Ishikawa (cell line): ENCODE measurements around the gene SREK1IP1.

Experiments
- CEBPB ChIP-seq: IDR thresholded peaks from 2 replicates; pipeline ENCODE4 v1.6.1; 2012
- CREB1 ChIP-seq: IDR thresholded peaks from 2 replicates; pipeline ENCODE4 v1.6.1; 2012; ENCODE audit warnings: low read depth
- EGR1 ChIP-seq: IDR thresholded peaks from 2 replicates; pipeline ENCODE4 v1.6.1; 2012
- EP300 ChIP-seq: IDR thresholded peaks from 2 replicates; pipeline ENCODE4 v1.6.1; 2012; ENCODE audit warnings: borderline replicate concordance
- FOXM1 ChIP-seq: IDR thresholded peaks from 2 replicates; pipeline ENCODE4 v1.6.1; 2012; ENCODE audit warnings: low read depth, borderline replicate concordance
- MAX ChIP-seq: IDR thresholded peaks from 2 replicates; pipeline ENCODE4 v1.6.1; 2012
- NFIC ChIP-seq: IDR thresholded peaks from 2 replicates; pipeline ENCODE4 v1.6.1; 2012
- RAD21 ChIP-seq: IDR thresholded peaks from 2 replicates; pipeline ENCODE4 v1.6.1; 2012; ENCODE audit warnings: low read depth
- REST ChIP-seq: IDR thresholded peaks from 2 replicates; pipeline ENCODE4 v1.6.1; 2012; ENCODE audit warnings: low read depth, mild to moderate bottlenecking
- TAF1 ChIP-seq: IDR thresholded peaks from 2 replicates; pipeline ENCODE4 v1.6.1; 2012; ENCODE audit warnings: low read depth, mild to moderate bottlenecking
- TCF12 ChIP-seq: IDR thresholded peaks from 2 replicates; pipeline ENCODE4 v1.6.1; 2012; ENCODE audit warnings: low read depth
- TEAD4 ChIP-seq: IDR thresholded peaks from 2 replicates; pipeline ENCODE4 v1.6.1; 2012
- YY1 ChIP-seq: IDR thresholded peaks from 2 replicates; pipeline ENCODE4 v1.6.1; 2012; ENCODE audit warnings: low read depth
- ZBTB7A ChIP-seq: IDR thresholded peaks from 2 replicates; pipeline ENCODE4 v1.6.1; 2012; ENCODE audit warnings: low read depth
- TF ChIP-seq, protein P1 (sequence below): IDR thresholded peaks from 2 replicates; pipeline ENCODE4 v1.6.1; 2012

The SREK1IP1 gene

GRCh38 chr5:64758901-64759300, 9.6 kb downstream of the SREK1IP1 start:
- no peak for TF ChIP-seq TEAD4
- no peak for TF ChIP-seq ZBTB7A
- TF ChIP-seq TAF1: no peak
- TF ChIP-seq FOXM1: no peak
- TF ChIP-seq MAX: no peak
- no peak for TF ChIP-seq CEBPB
- TF ChIP-seq NFIC: no peak
- no peak for TF ChIP-seq EGR1
- TF ChIP-seq, protein P1, sequence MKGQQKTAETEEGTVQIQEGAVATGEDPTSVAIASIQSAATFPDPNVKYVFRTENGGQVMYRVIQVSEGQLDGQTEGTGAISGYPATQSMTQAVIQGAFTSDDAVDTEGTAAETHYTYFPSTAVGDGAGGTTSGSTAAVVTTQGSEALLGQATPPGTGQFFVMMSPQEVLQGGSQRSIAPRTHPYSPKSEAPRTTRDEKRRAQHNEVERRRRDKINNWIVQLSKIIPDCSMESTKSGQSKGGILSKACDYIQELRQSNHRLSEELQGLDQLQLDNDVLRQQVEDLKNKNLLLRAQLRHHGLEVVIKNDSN: no peak
- TF ChIP-seq CREB1: no peak

DNA sequence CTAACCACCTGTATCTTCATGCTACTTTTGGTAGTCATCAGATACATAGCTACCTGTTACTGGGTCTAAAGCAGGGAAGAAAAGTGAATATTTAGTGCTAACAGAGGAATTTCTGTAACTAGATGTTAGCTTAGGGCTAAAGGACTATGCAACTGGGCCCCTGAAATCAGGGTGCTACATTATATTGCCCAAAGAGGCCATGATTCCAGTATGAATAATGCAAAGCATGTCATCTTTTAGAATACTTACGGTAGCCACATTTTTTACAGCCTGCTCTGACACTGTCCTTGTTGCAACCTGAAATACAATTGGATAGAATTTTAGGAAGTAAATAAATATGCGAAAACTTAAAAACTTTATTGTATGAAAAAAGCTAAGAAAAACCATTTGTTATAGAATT, 14.4 kb downstream of the SREK1IP1 start:
- no peak for TF ChIP-seq CEBPB
- TF ChIP-seq, protein P1: no peak
- no peak for TF ChIP-seq EGR1
- TF ChIP-seq EP300: no peak
- TF ChIP-seq TEAD4: no peak
- no peak for TF ChIP-seq ZBTB7A
- TF ChIP-seq MAX: no peak
- TF ChIP-seq YY1: no peak

- TF ChIP-seq TAF1: no peak
Observed at GRCh38 chr5:64749385-64749784, 19.1 kb downstream of the SREK1IP1 start.

- TF ChIP-seq FOXM1: no peak
- no peak for TF ChIP-seq TEAD4
- TF ChIP-seq REST: no peak
- TF ChIP-seq RAD21: no peak
- no peak for TF ChIP-seq CREB1
- no peak for TF ChIP-seq MAX
- no peak for TF ChIP-seq CEBPB
- no peak for TF ChIP-seq YY1
- TF ChIP-seq NFIC: no peak
- no peak for TF ChIP-seq ZBTB7A
- TF ChIP-seq TCF12: no peak
- TF ChIP-seq EGR1: no peak
- TF ChIP-seq, protein P1: no peak
- no peak for TF ChIP-seq TAF1
- no peak for TF ChIP-seq EP300
Observed at GRCh38 chr5:64746446-64746845, 22.0 kb downstream of the SREK1IP1 start.

GRCh38 chr5:64744914-64745313, 23.6 kb downstream of the SREK1IP1 start:
- TF ChIP-seq MAX: no peak

DNA sequence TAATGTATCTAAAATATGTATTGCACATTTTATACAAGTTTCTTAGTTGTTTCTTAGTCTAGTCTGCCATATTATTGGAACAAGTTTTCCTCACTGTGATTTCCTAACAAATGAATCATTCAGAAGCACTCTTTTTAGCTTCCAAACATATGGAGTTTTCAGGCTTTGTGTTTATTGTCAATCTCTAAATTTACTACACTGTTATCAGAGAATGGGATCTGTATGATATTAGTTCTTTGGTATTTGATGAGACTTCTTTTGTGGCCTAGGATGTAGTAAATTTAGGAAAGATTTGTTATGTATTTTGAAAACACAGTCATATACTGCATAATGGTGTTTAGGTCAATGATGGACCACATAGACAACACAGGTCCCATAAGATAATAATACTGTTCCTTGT, 25.7 kb downstream of the SREK1IP1 start:
- TF ChIP-seq CREB1 (no peak), TCF12 (no peak), NFIC (no peak), MAX (no peak), RAD21 (no peak), REST (no peak), ZBTB7A (no peak), TAF1 (no peak), CEBPB (no peak), FOXM1 (no peak), EP300 (no peak), YY1 (no peak), TEAD4 (no peak), EGR1 (no peak)
- TF ChIP-seq, protein P1: no peak
